Endodermal cell (in vitro differentiated cells): Measurements from ENCODE around the gene ARMC2. TPM values are rescaled to one million over a fixed set of nuclear protein-coding genes. Genes with fewer than 3 reads are reported as not detected.

Experiments
- DNase-seq: peaks from one replicate; pipeline ENCODE4 v3.0.0-alpha.2; 2017
- H3K27ac ChIP-seq: 2 replicates; pipeline ENCODE4 v1.5.1; 2013; ENCODE audit warnings: mild to moderate bottlenecking, low read depth, low read length, moderate library complexity
- H3K27me3 ChIP-seq: 2 replicates; pipeline ENCODE4 v1.6.1; 2013; ENCODE audit warnings: mild to moderate bottlenecking, low read length, moderate library complexity; ENCODE audit not compliant: insufficient read depth, control insufficient read depth, poor library complexity, severe bottlenecking
- H3K36me3 ChIP-seq: 2 replicates; pipeline ENCODE4 v1.7.0; 2013; ENCODE audit warnings: mild to moderate bottlenecking, low read length, moderate library complexity; ENCODE audit not compliant: control insufficient read depth, insufficient read depth
- H3K4me1 ChIP-seq: one replicate; pipeline ENCODE4 v1.7.0; 2013; ENCODE audit warnings: low read length; ENCODE audit not compliant: control insufficient read depth, insufficient read depth
- H3K4me3 ChIP-seq: 2 replicates; pipeline ENCODE4 v1.5.1; 2013; ENCODE audit warnings: mild to moderate bottlenecking, low read length, moderate library complexity
- H3K9ac ChIP-seq: 2 replicates; pipeline ENCODE4 v1.6.1; 2013; ENCODE audit warnings: mild to moderate bottlenecking, low read length, moderate library complexity; ENCODE audit not compliant: poor library complexity, severe bottlenecking; ENCODE audit errors: extremely low read depth
- H3K9me3 ChIP-seq: 2 replicates; pipeline ENCODE4 v1.6.1; 2013; ENCODE audit warnings: mild to moderate bottlenecking, low read length, moderate library complexity; ENCODE audit not compliant: control insufficient read depth
- H3K27ac Mint-ChIP-seq: 2 replicates; pipeline ENCODE4 v1.8.0; 2020; ENCODE audit warnings: mixed read lengths
- H3K27me3 Mint-ChIP-seq: 2 replicates; pipeline ENCODE4 v1.8.0; 2021; ENCODE audit warnings: mild to moderate bottlenecking, mixed read lengths; ENCODE audit not compliant: insufficient read depth
- H3K36me3 Mint-ChIP-seq: 2 replicates; pipeline ENCODE4 v1.8.0; 2020; ENCODE audit warnings: low read depth, mixed read lengths
- H3K4me1 Mint-ChIP-seq: 2 replicates; pipeline ENCODE4 v1.8.0; 2020; ENCODE audit warnings: mixed read lengths
- H3K4me3 Mint-ChIP-seq: 2 replicates; pipeline ENCODE4 v1.8.0; 2020; ENCODE audit warnings: mild to moderate bottlenecking, moderate library complexity, mixed read lengths
- H3K9me3 Mint-ChIP-seq: 2 replicates; pipeline ENCODE4 v1.8.0; 2020; ENCODE audit warnings: mild to moderate bottlenecking, mixed read lengths
- CTCF ChIP-seq: fragments of 200-600 bp; sonication (generic); conservative IDR thresholded peaks from 2 replicates; pipeline ENCODE4 v1.5.0; 2021; ENCODE audit warnings: antibody characterized with exemption, mild to moderate bottlenecking
- WGBS, 2 experiments: methylation state at CpG; one replicate each; pipeline versions ENCODE4 v1.1.5 to v1.1.7; 2013; ENCODE audit warnings: missing lambda C conversion rate in 2 of 2, mixed read lengths in 1 of 2; ENCODE audit not compliant: insufficient coverage in 1 of 2, insufficient read length in 1 of 2; 5-methylcytosine and 5-hydroxymethylcytosine counted together
- total RNA-seq, 2 donors: library from RNA; stranded (reverse); fragmentation: NEBNext Ultra II Directional in 1 of 2; extraction: Animal tissue kit (Norgen Biotek cat#: 25700) in 1 of 2; gene quantifications; 2 replicates in 1 of 2; 3 replicates in 1 of 2; pipeline ENCODE4 v1.2.1, GENCODE V29; 2021

The ARMC2 gene
- total RNA-seq, 2 donors from 2014 or later, result 7.1 to 8.3 TPM

- Mint-ChIP-seq H3K4me3 (no peak overlapping the region), H3K27me3 (no peaks in the 10 kb centered on the region), H3K27ac (no peak overlapping the region), H3K4me1 (no peaks in the 10 kb centered on the region), H3K36me3 (peaks cover 3% of the 10 kb centered on the region), H3K9me3 (peaks cover 20% of the 10 kb centered on the region)
- DNase-seq, result no peak
- Histone ChIP-seq H3K4me1 (no peaks in the 10 kb centered on the region), H3K9ac (no peak overlapping the region), H3K36me3 (no peaks in the 10 kb centered on the region), H3K27me3 (no peaks in the 10 kb centered on the region), H3K27ac (no peak overlapping the region), H3K4me3 (no peak overlapping the region), H3K9me3 (peaks cover 8% of the 10 kb centered on the region)
- TF ChIP-seq CTCF, result no peak
- WGBS, 2 experiments, result 93 to 100% methylated on average over 2 to 4 of the region's 4 CpGs
These were observed 25.8 kb upstream of the ARMC2 start for GRCh38 chr6:108822401-108822800.

- Histone ChIP-seq H3K4me1 (no peaks in the 10 kb centered on the region), H3K9me3 (peaks cover 8% of the 10 kb centered on the region), H3K4me3 (no peak overlapping the region), H3K27ac (no peak overlapping the region), H3K36me3 (no peaks in the 10 kb centered on the region), H3K9ac (no peak overlapping the region), H3K27me3 (no peaks in the 10 kb centered on the region)
- Mint-ChIP-seq H3K4me3 (no peak overlapping the region), H3K27ac (no peak overlapping the region), H3K36me3 (no peaks in the 10 kb centered on the region), H3K4me1 (no peaks in the 10 kb centered on the region), H3K9me3 (no peaks in the 10 kb centered on the region), H3K27me3 (no peaks in the 10 kb centered on the region)
- DNase-seq, result no peak
- TF ChIP-seq CTCF, result no peak
- WGBS, 2 experiments, result 86 to 90% methylated on average over 1 of the region's 2 CpGs
These were observed 22.9 kb upstream of the ARMC2 start for GRCh38 chr6:108825326-108825725.

- TF ChIP-seq CTCF, result no peak
- no peaks in the 10 kb centered on the region for H3K4me1 Mint-ChIP-seq
- WGBS, 2 experiments, result 80 to 93% methylated on average over 5 of the region's 5 CpGs
- H3K27me3 Mint-ChIP-seq, result peaks cover 1% of the 10 kb centered on the region
- no peaks in the 10 kb centered on the region for H3K36me3 Mint-ChIP-seq
- H3K27me3 ChIP-seq, result no peaks in the 10 kb centered on the region
- no peak overlapping the region for H3K4me3 ChIP-seq
- H3K4me1 ChIP-seq, result no peaks in the 10 kb centered on the region
- H3K27ac ChIP-seq, result no peak overlapping the region
- H3K9me3 ChIP-seq, result no peaks in the 10 kb centered on the region
- no peak overlapping the region for H3K9ac ChIP-seq
- no peaks in the 10 kb centered on the region for H3K36me3 ChIP-seq
- no peaks in the 10 kb centered on the region for H3K9me3 Mint-ChIP-seq
- H3K4me3 Mint-ChIP-seq, result no peak overlapping the region
- no peak overlapping the region for H3K27ac Mint-ChIP-seq
- no peak for DNase-seq
These were observed 17.1 kb upstream of the ARMC2 start for GRCh38 chr6:108831104-108831503.
